Pancreas (tissue), 10 donors: ENCODE results near the gene SMAP1. TPM values are rescaled to one million over a fixed set of nuclear protein-coding genes. Genes with fewer than 3 reads are reported as not detected.
"Not testable (repeated sequence)": the region's sequence is repeated elsewhere in the genome, so short reads cannot be mapped to it uniquely, and the experiment has no call there.

Experiments
- ATAC-seq, 4 donors: fragments of 200-7000 bp; cut with Tn5 transposase; one replicate each; pipeline versions ENCODE4 v1.8.0 to v1.9.1; 2020; ENCODE audit warnings: mild to moderate bottlenecking in 4 of 4, moderate library complexity in 4 of 4
- DNase-seq, 6 donors: peaks; one replicate each; pipeline ENCODE4 v3.0.0-alpha.2; 2020
- FAIRE-seq: peaks from 2 replicates; lab custom pipeline; 2012; peaks lifted over from hg19 to GRCh38; lab: Jason Lieb, UNC
- H3K27ac ChIP-seq, 4 donors: fragments of 200-600 bp; sonication (generic); 1 replicate in 3 of 4; 2 replicates in 1 of 4; pipeline versions ENCODE4 v1.5.0 to v1.8.0; 2020
- H3K27me3 ChIP-seq, 4 donors: fragments of 200-600 bp; one replicate each; pipeline ENCODE4 v1.8.0; 2021
- H3K36me3 ChIP-seq, 3 donors: fragments of 200-600 bp; sonication (generic) in 1 of 3; one replicate each; pipeline versions ENCODE4 v1.5.0 to v1.8.0; 2020 to 2021
- H3K4me1 ChIP-seq, 3 donors: fragments of 200-600 bp; one replicate each; pipeline ENCODE4 v1.8.0; 2021
- H3K4me3 ChIP-seq, 4 donors: fragments of 200-600 bp; sonication (generic) in 2 of 4; one replicate each; pipeline versions ENCODE4 v1.5.0 to v1.8.0; 2020 to 2021
- H3K9me3 ChIP-seq, 4 donors: fragments of 200-600 bp; one replicate each; pipeline ENCODE4 v1.8.0; 2021
- CTCF ChIP-seq, 4 donors: fragments of 200-600 bp; sonication (generic) in 3 of 4; IDR thresholded peaks; one replicate each; pipeline versions ENCODE4 v1.5.0 to v1.8.0; 2021; ENCODE audit warnings: antibody characterized with exemption in 4 of 4
- WGBS, 2 donors: extraction: QIAGEN DNeasy Blood & Tissue Kit; methylation state at CpG; one replicate each; pipeline ENCODE4 v1.1.7; 2013; 5-methylcytosine and 5-hydroxymethylcytosine counted together
- intact Hi-C, 3 donors: fragments of 100-400 bp; cut with DNase I; formaldehyde crosslinking; loops; one replicate each; pipeline versions ENCODE4 v1.11.1 to v1.14.2; 2022
- polyA plus RNA-seq, 2 donors: library from polyadenylated mRNA; stranded (reverse); fragments of 200-250 nt; gene quantifications; one replicate each; pipeline ENCODE4 v1.2.3, GENCODE V29; 2013
- total RNA-seq, 6 donors: library from RNA; stranded (reverse); fragmentation: NEBNext Ultra II Directional in 4 of 6; extraction: Animal tissue kit (Norgen Biotek cat#: 25700) in 4 of 6; gene quantifications; one replicate each; pipeline versions ENCODE4 v1.2.1 to v1.2.4, GENCODE V29; 2021 to 2023
- donor health status: healthy with polysubstance abuse.
- donor health status: DM: no; HTN: no; CAD: no; lungs with moderate emphysema.
- donor health status: DM: no; HTN: no; CAD: no.
- donor health status: control.
- donor health status: control.
- donor health status: Bipolar disorder and iron deficiency.
- donor health status: DM: yes; HTN: yes; CAD: no.
- donor health status: DM: no; HTN: no; CAD: no.
- donor health status: DM: no; HTN: no; CAD: no.
- donor health status: DM: yes; HTN: yes; CAD: no.

Gene SMAP1
- total and polyA plus RNA-seq, 8 donors: 11.4 to 21.2 (median 17.3) TPM

- intact Hi-C loops: no loop called here
- DNase-seq: no peak
- no peak for ATAC-seq
- no peaks in the 10 kb centered on the region for H3K27me3 ChIP-seq
- H3K4me3 ChIP-seq: no peak overlapping the region
- peaks cover 0 to 3% (median 0%) of the 10 kb centered on the region in 3 donors for H3K36me3 ChIP-seq
- no peak for TF ChIP-seq CTCF (IDR thresholded peaks at IDR 0.05)
- FAIRE-seq: peak; percentile 71
- H3K9me3 ChIP-seq: peaks cover 0 to 4% (median 0%) of the 10 kb centered on the region in 4 donors
- H3K27ac ChIP-seq: no peak overlapping the region
- 97 to 99% methylated on average over 2 of the region's 2 CpGs for WGBS, 2 donors
- peaks cover 0 to 8% (median 0%) of the 10 kb centered on the region in 3 donors for H3K4me1 ChIP-seq
These were observed 71.9 kb downstream of the SMAP1 start for GRCh38 chr6:70739534-70739933.

GRCh38 chr6:70740746-70741145 is 73.1 kb downstream of the SMAP1 start:
- H3K27me3 ChIP-seq, intact Hi-C loops, H3K4me3 ChIP-seq, H3K36me3 ChIP-seq, H3K27ac ChIP-seq, DNase-seq, H3K4me1 ChIP-seq, ATAC-seq, H3K9me3 ChIP-seq, FAIRE-seq: not testable (repeated sequence)
- WGBS, 2 donors: 95 to 100% methylated on average over 2 of the region's 2 CpGs

GRCh38 chr6:70742462-70742861 is 74.8 kb downstream of the SMAP1 start:
- ATAC-seq, DNase-seq, H3K27ac ChIP-seq, H3K4me1 ChIP-seq, H3K9me3 ChIP-seq, intact Hi-C loops, FAIRE-seq, H3K4me3 ChIP-seq, H3K27me3 ChIP-seq, H3K36me3 ChIP-seq: not testable (repeated sequence)
- 95 to 96% methylated on average over 3 of the region's 3 CpGs for WGBS, 2 donors

DNA sequence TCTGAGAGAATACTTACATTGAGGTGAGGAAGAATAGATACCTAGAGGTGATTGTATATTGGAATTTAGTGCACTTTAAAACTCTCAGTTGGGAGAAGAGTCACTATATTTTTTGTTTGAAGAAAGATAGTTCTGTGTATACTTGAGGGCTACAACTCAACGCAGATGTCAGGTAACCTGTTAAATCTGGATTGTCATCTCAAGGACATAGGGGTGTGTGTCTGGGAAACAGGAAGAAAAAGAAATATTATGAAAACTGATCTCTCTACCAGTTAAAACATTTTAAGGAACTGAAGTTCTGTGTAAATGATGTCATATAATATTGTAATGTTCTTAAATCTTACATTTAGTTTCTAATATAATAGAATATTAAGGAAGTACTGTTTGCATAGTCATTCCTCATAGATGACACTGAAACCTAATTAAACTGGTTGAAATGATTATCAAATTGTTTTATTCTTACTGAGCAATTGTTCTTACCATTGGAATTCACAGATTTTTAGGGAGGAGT is 86.2 kb downstream of the SMAP1 start:
- Histone ChIP-seq H3K27me3 (no peaks in the 10 kb centered on the region), H3K4me1 (peaks cover 0 to 7% (median 0%) of the 10 kb centered on the region in 3 donors), H3K9me3 (no peaks in the 10 kb centered on the region), H3K27ac (no peak overlapping the region), H3K36me3 (no peaks in the 10 kb centered on the region), H3K4me3 (no peak overlapping the region)
- 13 to 18% methylated on average over 1 of the region's 1 CpG for WGBS, 2 donors
- FAIRE-seq (no peak), ATAC-seq (peak in 3 of 4 donors; percentile 52 to 55 (median 55)), DNase-seq (no peak)
- intact Hi-C loops: no loop called here
- no peak for TF ChIP-seq CTCF (IDR thresholded peaks at IDR 0.05)

GRCh38 chr6:70758883-70759282 is 91.2 kb downstream of the SMAP1 start:
- intact Hi-C loops: no loop called here
- DNase-seq: no peak
- WGBS, 2 donors: 3 to 49% methylated on average over 1 of the region's 1 CpG
- H3K27me3 ChIP-seq: no peaks in the 10 kb centered on the region
- no peak overlapping the region for H3K27ac ChIP-seq
- TF ChIP-seq CTCF (IDR thresholded peaks at IDR 0.05): no peak
- FAIRE-seq: no peak
- no peaks in the 10 kb centered on the region for H3K36me3 ChIP-seq
- no peak overlapping the region for H3K4me3 ChIP-seq
- no peak for ATAC-seq
- H3K4me1 ChIP-seq: peaks cover 0 to 3% (median 0%) of the 10 kb centered on the region in 3 donors
- H3K9me3 ChIP-seq: no peaks in the 10 kb centered on the region

- Histone ChIP-seq H3K27me3 (no peaks in the 10 kb centered on the region), H3K4me3 (no peak overlapping the region), H3K27ac (no peak overlapping the region), H3K9me3 (no peaks in the 10 kb centered on the region), H3K36me3 (no peaks in the 10 kb centered on the region), H3K4me1 (no peaks in the 10 kb centered on the region)
- WGBS, 2 donors: 94 to 97% methylated on average over 4 of the region's 4 CpGs
- no peak for DNase-seq
- intact Hi-C loops: no loop called here
- no peak for FAIRE-seq
- ATAC-seq: no peak
- no peak for TF ChIP-seq CTCF (IDR thresholded peaks at IDR 0.05)
These were observed 96.2 kb downstream of the SMAP1 start for GRCh38 chr6:70763754-70764510.
